Measurements from ENCODE around the gene ASGR2. TPM values are rescaled to one million over a fixed set of nuclear protein-coding genes. Genes with fewer than 3 reads are reported as not detected.

ASGR2 gene
- total RNA-seq, 4 donors from 2014 or later, result 0.32 TPM; not detected in 3

DNA sequence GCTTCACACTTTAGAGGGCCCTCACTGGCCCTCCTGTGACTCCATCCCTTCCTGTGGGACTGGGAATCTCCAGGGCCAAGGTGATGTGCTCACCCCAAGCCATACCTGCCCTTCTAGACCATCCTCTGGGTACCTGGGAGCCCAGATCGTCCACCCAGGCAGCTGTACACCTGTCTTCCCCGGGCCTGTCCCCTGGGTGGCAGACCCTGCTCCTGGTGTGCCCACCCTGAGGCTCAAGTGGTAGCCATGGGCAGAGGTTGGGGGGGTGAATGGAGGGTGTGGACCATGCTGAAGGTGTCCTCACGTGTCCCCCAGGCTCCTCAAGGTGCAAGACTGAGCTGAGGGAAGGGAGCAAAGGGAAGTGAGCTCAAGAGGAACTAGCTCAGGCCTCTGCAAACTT is 43.9 kb downstream of the ASGR2 start:
- Histone ChIP-seq H3K27ac (no peak overlapping the region), H3K27me3 (no peaks in the 10 kb centered on the region), H3K4me1 (no peaks in the 10 kb centered on the region), H3K9me3 (peaks cover 0 to 8% of the 10 kb centered on the region in 2 donors), H3K4me3 (no peak overlapping the region), H3K36me3 (no peaks in the 10 kb centered on the region)
- no peak for DNase-seq
- TF ChIP-seq POLR2AphosphoS5 (IDR thresholded peaks at IDR 0.05), result no peak
- TF ChIP-seq, protein P1, sequence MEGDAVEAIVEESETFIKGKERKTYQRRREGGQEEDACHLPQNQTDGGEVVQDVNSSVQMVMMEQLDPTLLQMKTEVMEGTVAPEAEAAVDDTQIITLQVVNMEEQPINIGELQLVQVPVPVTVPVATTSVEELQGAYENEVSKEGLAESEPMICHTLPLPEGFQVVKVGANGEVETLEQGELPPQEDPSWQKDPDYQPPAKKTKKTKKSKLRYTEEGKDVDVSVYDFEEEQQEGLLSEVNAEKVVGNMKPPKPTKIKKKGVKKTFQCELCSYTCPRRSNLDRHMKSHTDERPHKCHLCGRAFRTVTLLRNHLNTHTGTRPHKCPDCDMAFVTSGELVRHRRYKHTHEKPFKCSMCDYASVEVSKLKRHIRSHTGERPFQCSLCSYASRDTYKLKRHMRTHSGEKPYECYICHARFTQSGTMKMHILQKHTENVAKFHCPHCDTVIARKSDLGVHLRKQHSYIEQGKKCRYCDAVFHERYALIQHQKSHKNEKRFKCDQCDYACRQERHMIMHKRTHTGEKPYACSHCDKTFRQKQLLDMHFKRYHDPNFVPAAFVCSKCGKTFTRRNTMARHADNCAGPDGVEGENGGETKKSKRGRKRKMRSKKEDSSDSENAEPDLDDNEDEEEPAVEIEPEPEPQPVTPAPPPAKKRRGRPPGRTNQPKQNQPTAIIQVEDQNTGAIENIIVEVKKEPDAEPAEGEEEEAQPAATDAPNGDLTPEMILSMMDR (IDR thresholded peaks at IDR 0.05), result no peak
- TF ChIP-seq EP300 (IDR thresholded peaks at IDR 0.05; ENCODE audit: low read depth), result no peak
- TF ChIP-seq POLR2A (IDR thresholded peaks at IDR 0.05), result no peak
- in situ Hi-C loops (cut with MboI; ENCODE audit: low pct_ligation_motif_present in 1 of 4, low pct_unique_long_range_greater_than_20kb in 1 of 4, low sequenced_read_pairs in 3 of 4), result no loop called here
- intact Hi-C loops (cut with DNase I; ENCODE audit: low total_unique reads), result no loop called here
- 77% methylated on average over 3 of the region's 3 CpGs; no CpG with 5 or more reads in 1 of the 2 donors for WGBS, 2 donors (ENCODE audit: low coverage in 1 of 2)

DNA sequence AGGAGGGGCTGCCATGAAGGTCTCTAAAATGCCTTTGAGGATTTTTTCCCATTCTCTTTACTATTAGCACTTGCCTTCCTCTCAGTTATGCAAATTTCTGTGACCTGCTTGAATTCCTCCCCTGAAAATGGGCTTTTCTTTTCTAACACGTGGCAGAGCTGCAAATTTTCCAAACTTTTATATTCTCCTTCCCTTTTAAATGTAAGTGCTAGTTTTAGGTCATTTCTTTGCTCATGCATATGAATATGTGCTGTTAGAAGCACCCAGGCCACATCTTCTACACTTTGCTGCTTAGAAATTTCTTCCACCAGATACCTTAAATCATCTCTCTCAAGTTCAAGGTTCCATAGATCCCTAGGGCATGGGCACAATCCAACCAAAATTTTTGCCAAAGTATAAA is 46.4 kb downstream of the ASGR2 start:
- WGBS, 2 donors (ENCODE audit: low coverage in 1 of 2), result 23 to 50% methylated on average over 1 of the region's 1 CpG
- no peaks in the 10 kb centered on the region for H3K36me3 ChIP-seq
- in situ Hi-C loops (cut with MboI; ENCODE audit: low pct_ligation_motif_present in 1 of 4, low pct_unique_long_range_greater_than_20kb in 1 of 4, low sequenced_read_pairs in 3 of 4) (no loop called here), intact Hi-C loops (cut with DNase I; ENCODE audit: low total_unique reads) (no loop called here)
- H3K4me1 ChIP-seq, result no peaks in the 10 kb centered on the region
- peaks cover 0 to 8% of the 10 kb centered on the region in 2 donors for H3K9me3 ChIP-seq
- TF ChIP-seq, protein P1 (IDR thresholded peaks at IDR 0.05), result no peak
- TF ChIP-seq POLR2AphosphoS5 (IDR thresholded peaks at IDR 0.05) (no peak), POLR2A (IDR thresholded peaks at IDR 0.05) (no peak), EP300 (IDR thresholded peaks at IDR 0.05; ENCODE audit: low read depth) (no peak)
- H3K4me3 ChIP-seq, result no peak overlapping the region
- no peak for DNase-seq
- no peak overlapping the region for H3K27ac ChIP-seq
- no peaks in the 10 kb centered on the region for H3K27me3 ChIP-seq

DNA sequence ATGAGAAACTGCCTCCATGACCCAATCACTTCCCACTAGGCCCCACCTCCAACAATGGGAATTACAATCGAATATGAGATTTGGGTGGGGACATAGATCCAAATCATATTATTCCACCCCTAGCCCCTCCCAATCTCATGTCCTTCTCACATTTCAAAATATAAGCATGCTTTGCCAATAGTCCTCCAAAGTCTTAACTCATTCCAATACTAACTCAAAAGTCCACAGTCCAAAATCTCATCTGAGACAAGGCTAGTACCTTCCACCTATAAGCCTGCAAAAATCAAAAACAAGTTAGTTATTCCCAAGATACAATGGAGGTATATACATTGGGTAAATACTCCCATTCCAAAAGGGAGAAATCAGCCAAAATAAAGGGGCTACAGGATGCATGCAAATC is 47.4 kb downstream of the ASGR2 start:
- no peak for TF ChIP-seq POLR2A (IDR thresholded peaks at IDR 0.05)
- in situ Hi-C loops (cut with MboI; ENCODE audit: low pct_ligation_motif_present in 1 of 4, low pct_unique_long_range_greater_than_20kb in 1 of 4, low sequenced_read_pairs in 3 of 4), result no loop called here
- intact Hi-C loops (cut with DNase I; ENCODE audit: low total_unique reads), result no loop called here

DNA sequence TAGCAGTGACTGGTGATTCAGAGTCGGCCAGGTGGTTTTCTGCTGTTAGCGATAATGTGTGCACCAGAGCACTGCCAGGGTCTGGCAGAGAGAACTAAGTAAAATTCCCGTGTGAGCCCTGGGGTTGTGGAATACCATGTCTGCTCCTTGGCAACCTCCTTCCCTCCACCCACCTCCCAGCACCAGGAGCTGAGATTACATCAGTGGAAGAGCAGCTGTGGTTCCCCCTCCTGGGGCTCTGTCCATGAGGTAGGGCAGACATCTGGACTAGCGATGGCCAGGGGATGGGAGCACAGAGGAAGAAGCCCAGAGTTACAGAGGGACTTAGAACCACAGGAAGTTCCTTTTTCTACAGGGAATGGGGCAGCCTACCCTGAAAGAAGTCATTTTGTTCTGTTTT is 50.4 kb downstream of the ASGR2 start:
- no peak overlapping the region for H3K4me3 ChIP-seq
- intact Hi-C loops (cut with DNase I; ENCODE audit: low total_unique reads), result no loop called here
- H3K27ac ChIP-seq, result no peak overlapping the region
- no peaks in the 10 kb centered on the region for H3K4me1 ChIP-seq
- H3K9me3 ChIP-seq, result peaks cover 0 to 8% of the 10 kb centered on the region in 2 donors
- peaks cover 6% of the 10 kb centered on the region for H3K27me3 ChIP-seq
- no peak for DNase-seq
- TF ChIP-seq EP300 (IDR thresholded peaks at IDR 0.05; ENCODE audit: low read depth), result no peak
- TF ChIP-seq, protein P1 (IDR thresholded peaks at IDR 0.05), result no peak
- in situ Hi-C loops (cut with MboI; ENCODE audit: low pct_ligation_motif_present in 1 of 4, low pct_unique_long_range_greater_than_20kb in 1 of 4, low sequenced_read_pairs in 3 of 4), result no loop called here
- WGBS, 2 donors (ENCODE audit: low coverage in 1 of 2), result 63% methylated on average over 4 of the region's 4 CpGs; no CpG with 5 or more reads in 1 of the 2 donors
- no peaks in the 10 kb centered on the region for H3K36me3 ChIP-seq

More for the DNA sequence above, 47.4 kb downstream of the ASGR2 start:
- H3K27ac ChIP-seq, result no peak overlapping the region
- H3K27me3 ChIP-seq, result no peaks in the 10 kb centered on the region
- H3K36me3 ChIP-seq, result no peaks in the 10 kb centered on the region
- H3K4me1 ChIP-seq, result no peaks in the 10 kb centered on the region
- 83 to 100% methylated on average over 1 of the region's 1 CpG for WGBS, 2 donors (ENCODE audit: low coverage in 1 of 2)
- H3K4me3 ChIP-seq, result no peak overlapping the region
- DNase-seq, result no peak
- peaks cover 0 to 8% of the 10 kb centered on the region in 2 donors for H3K9me3 ChIP-seq

DNA sequence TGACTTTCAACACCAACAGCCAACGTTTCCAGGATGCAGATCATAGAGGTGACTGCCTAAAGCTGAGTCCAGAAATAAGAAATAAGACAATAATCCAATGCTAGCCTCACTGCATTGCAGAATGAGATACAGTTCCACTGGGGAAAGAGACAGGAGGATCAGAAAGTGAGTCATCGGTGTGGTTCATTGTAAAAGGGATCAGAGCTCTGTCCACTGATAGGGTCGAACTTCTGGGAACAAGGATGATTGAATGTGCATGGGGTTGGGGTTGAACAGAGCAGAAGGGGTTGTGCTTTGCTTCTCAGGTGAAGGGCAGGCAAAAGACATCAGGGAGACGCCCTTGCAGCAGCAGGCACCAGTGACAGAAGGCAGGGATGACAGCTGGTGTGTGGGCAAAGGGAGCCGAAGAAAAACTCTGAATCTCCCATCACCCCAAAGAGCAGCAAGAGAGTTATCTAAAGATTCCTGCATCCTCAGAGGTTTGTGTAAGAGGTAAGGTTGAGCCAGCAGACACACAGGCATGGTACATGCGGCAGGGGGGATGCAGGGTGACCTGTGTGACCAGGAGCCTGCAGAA is 51.0 kb downstream of the ASGR2 start:
- TF ChIP-seq, protein P1 (IDR thresholded peaks at IDR 0.05), result no peak
- TF ChIP-seq POLR2A (IDR thresholded peaks at IDR 0.05) (no peak), POLR2AphosphoS5 (IDR thresholded peaks at IDR 0.05) (no peak), EP300 (IDR thresholded peaks at IDR 0.05; ENCODE audit: low read depth) (no peak)
- 57 to 62% methylated on average over 3 to 6 of the region's 6 CpGs for WGBS, 2 donors (ENCODE audit: low coverage in 1 of 2)
- Histone ChIP-seq H3K9me3 (peaks cover 0 to 7% of the 10 kb centered on the region in 2 donors), H3K36me3 (no peaks in the 10 kb centered on the region), H3K27me3 (peaks cover 6% of the 10 kb centered on the region), H3K27ac (no peak overlapping the region), H3K4me3 (no peak overlapping the region), H3K4me1 (no peaks in the 10 kb centered on the region)
- intact Hi-C loops (cut with DNase I; ENCODE audit: low total_unique reads), result no loop called here
- DNase-seq, result no peak
- in situ Hi-C loops (cut with MboI; ENCODE audit: low pct_ligation_motif_present in 1 of 4, low pct_unique_long_range_greater_than_20kb in 1 of 4, low sequenced_read_pairs in 3 of 4), result no loop called here

Measured in transverse colon (tissue), 4 donors.